Measurements from ENCODE around the gene ORM1.

The ORM1 gene

DNA sequence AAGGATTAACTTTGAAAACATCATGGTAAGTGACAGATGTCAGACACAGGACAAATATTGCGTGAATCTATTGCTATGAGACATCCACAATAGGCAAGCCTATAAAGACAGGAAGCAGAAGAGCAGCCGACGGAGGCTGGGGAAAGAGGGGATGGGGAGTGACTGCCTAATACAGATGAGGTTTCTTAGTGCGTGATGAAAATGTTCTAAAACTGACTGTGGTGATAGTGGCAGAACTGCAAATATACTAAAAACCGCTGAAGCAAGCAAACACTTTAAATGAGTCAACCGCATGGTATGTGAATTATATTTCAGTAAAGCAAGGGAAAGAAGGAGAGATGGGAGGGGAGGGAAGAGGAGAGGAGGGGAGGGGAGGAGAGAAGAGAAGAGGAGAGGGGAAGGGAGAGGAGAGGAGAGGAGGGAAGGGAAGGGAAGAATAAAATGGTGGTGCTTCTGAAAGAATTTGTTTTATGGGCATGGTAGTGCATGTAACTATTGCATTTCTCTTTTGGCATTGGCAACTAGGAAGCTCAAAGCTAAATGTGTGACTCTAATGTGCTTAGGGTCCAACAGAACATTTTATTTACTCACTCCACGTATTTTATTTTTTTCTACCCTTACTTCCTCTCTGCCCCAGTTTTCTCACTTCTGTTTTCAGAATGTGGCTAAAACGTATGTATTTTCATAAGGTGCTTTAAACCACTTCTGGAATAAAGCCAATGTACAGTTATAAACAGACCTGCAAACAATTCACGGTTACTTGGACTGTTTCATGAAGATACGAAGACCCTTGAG, 43.6 kb downstream of the ORM1 start:
- H3K4me3 ChIP-seq (ENCODE audit: low read depth, low read length), result no peak overlapping the region
- DNase-seq (ENCODE audit: low read depth, low spot score), result peak; percentile 92
- in situ Hi-C loops (cut with HindIII; ENCODE audit: low sequenced_read_pairs), result no loop called here
- TF ChIP-seq, protein P1, sequence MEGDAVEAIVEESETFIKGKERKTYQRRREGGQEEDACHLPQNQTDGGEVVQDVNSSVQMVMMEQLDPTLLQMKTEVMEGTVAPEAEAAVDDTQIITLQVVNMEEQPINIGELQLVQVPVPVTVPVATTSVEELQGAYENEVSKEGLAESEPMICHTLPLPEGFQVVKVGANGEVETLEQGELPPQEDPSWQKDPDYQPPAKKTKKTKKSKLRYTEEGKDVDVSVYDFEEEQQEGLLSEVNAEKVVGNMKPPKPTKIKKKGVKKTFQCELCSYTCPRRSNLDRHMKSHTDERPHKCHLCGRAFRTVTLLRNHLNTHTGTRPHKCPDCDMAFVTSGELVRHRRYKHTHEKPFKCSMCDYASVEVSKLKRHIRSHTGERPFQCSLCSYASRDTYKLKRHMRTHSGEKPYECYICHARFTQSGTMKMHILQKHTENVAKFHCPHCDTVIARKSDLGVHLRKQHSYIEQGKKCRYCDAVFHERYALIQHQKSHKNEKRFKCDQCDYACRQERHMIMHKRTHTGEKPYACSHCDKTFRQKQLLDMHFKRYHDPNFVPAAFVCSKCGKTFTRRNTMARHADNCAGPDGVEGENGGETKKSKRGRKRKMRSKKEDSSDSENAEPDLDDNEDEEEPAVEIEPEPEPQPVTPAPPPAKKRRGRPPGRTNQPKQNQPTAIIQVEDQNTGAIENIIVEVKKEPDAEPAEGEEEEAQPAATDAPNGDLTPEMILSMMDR (IDR thresholded peaks at IDR 0.05; ENCODE audit: low read depth, low read length), result no peak

DNA sequence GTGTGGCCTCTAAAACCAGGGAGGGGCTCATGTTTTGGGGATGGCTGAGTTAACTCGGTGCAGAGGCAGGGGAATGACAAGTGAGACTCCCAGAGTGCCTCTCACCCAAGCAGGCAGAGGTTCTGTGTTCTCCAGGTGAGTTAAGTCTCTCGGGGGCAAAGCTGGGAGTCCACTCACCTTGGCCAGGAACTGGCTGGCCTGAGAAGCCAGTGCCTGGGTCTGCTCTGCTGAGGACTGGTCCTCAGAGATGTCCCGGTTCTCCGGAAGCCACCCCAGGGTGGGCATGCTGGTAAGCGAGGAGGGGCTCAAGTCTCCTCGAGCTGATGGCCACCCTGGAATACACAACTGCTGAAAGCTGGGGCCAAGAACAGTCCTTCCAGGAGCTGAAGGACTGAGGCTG, 44.5 kb downstream of the ORM1 start:
- no peak for DNase-seq (ENCODE audit: low read depth, low spot score)
- in situ Hi-C loops (cut with HindIII; ENCODE audit: low sequenced_read_pairs), result no loop called here
- TF ChIP-seq, protein P1 (IDR thresholded peaks at IDR 0.05; ENCODE audit: low read depth, low read length), result no peak
- H3K4me3 ChIP-seq (ENCODE audit: low read depth, low read length), result no peak overlapping the region

DNA sequence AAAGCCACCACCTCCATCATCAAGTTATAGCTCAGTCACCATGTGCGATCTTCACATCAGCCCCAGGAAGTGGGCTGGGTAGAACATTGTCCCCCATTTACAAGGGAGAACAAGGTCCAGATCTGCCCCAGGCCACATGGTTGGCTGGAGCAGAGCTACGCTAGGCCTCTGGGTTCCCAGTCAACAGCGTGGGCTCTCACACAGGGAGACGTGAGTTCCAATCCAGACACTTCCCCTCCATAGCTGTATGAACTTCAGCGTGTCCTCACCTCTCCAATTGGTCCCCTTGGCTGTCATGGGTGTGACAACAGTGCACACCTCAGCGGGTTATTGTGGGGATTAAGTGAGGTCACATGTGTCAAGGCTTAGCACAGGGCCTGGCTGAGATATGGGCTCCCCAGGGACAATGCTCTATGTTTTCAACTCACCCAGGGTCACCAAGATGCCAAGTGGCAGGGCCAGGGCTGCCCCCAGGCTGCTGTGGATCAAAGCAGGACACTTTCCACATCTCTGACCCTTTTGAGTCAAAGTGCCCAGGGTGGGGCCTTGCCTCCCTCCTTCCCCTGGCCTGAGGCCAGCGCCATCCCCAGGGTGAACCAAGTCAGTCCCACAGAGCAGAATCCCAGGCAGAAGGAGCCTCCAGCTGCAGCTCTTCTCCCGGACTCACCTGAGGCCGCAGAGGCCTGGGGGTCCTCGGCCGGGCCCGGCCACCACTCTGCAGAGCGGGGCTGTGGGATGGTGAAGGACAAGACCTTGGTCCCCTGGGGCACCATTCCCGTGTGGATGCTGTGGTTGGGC, 45.1 kb downstream of the ORM1 start:
- H3K4me3 ChIP-seq (ENCODE audit: low read depth, low read length), result no peak overlapping the region
- TF ChIP-seq, protein P1 (IDR thresholded peaks at IDR 0.05; ENCODE audit: low read depth, low read length), result no peak
- in situ Hi-C loops (cut with HindIII; ENCODE audit: low sequenced_read_pairs), result no loop called here
- no peak for DNase-seq (ENCODE audit: low read depth, low spot score)

DNA sequence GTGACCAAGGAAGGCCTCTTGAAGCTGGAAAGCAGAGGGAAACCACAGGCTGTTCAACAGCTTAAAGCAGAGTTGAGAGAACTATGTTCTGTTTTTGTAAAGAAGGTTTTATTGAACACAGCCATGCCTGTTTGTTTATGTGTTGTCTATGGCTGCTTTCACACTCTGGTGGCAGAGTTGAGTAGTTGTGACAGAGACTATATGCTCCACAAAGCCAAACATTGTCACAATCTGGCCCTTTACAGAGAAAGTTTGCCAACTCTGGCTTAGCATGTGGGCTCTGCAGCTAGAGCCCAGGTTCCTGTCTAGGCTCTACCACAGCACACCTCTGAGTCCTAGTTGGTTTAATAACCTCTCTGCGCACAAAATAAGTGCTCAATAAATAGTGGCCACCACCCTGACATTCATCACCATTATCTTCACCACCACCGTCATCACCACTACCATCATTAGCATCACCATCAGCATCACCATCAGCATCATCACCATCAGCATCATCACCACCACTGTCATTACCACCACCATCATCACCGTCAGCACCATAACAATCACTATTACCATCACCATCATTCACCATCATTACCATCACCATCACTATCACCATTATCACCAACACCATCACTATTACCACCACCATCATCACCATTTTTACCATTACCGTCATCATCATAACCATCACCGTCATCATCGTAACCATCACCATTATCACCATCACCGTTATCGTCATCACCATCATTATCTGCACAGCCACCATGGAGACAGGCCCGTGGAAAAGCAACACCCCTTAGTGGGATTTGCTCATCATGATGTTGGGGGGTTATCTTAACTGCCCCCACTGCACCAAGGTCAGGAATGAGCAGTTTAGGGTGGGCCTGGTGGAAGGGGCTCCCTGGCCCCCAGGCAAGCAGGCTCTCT, 46.6 kb downstream of the ORM1 start:
- DNase-seq (ENCODE audit: low read depth, low spot score), result peak; percentile 22
- in situ Hi-C loops (cut with HindIII; ENCODE audit: low sequenced_read_pairs), result no loop called here
- H3K4me3 ChIP-seq (ENCODE audit: low read depth, low read length), result no peak overlapping the region
- TF ChIP-seq, protein P1 (IDR thresholded peaks at IDR 0.05; ENCODE audit: low read depth, low read length), result no peak

DNA sequence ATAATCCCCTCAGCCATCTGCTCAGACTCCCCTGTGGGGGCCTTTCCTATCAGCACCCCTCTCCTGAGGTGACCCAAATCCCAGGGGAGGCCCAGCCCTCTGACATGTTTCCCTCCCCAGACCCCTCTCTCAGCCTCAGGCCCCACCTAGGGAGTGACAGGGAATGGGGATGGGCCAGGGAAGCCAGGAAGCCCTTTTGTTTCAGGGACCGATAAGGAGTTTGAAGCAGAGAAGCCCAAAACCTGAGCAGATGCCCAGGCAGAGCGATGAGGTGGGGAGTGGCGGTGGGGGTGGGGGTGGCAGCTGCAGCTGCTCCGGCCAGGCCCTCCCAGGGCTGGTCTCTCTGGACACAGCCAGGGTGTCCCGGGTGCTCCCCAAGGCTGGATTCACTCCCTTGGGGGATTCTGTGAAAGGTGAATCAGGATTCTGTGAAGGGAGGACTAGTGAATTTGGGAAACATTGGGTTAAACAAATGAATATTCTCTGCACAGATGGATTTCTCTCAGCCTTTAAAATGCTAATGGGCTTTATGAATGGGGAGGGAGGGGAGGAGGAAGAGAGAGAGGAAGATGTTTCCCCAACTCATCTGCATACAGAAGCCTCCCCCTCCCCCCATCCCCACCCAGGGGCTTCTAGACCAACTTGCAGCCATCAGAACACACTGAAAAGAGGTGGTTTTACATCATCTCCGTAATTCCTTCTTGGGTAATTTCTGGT, 47.5 kb downstream of the ORM1 start:
- no peak overlapping the region for H3K4me3 ChIP-seq (ENCODE audit: low read depth, low read length)
- TF ChIP-seq, protein P1 (IDR thresholded peaks at IDR 0.05; ENCODE audit: low read depth, low read length), result no peak
- in situ Hi-C loops (cut with HindIII; ENCODE audit: low sequenced_read_pairs), result no loop called here
- DNase-seq (ENCODE audit: low read depth, low spot score), result no peak

DNA sequence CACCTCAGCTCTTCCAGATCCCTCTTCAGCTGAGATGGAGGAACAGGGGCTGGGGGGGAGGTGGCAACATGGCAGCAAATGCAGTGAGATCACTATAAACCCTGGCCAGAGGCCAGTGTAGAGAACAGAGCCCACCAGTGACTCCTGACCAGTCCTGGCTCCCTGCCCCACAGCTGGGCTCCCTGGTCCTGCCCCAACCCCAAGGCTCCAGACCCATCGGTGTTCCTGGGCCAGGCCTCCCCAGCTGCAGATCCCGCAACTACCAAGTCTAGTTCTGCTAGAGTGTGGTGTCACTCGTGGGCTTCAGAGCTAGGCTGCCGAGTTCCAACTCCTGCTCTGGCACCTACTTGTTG, 48.0 kb downstream of the ORM1 start:
- no peak overlapping the region for H3K4me3 ChIP-seq (ENCODE audit: low read depth, low read length)
- TF ChIP-seq, protein P1 (IDR thresholded peaks at IDR 0.05; ENCODE audit: low read depth, low read length), result no peak
- no peak for DNase-seq (ENCODE audit: low read depth, low spot score)
- in situ Hi-C loops (cut with HindIII; ENCODE audit: low sequenced_read_pairs), result no loop called here
